ENCODE data around the gene DIP2C.
"Not testable (repeated sequence)": the region's sequence is repeated elsewhere in the genome, so short reads cannot be mapped to it uniquely, and the experiment has no call there.

DIP2C gene

GRCh38 chr10:427761-428519, 261.5 kb downstream of the DIP2C start:
- DNase-seq: no peak

GRCh38 chr10:425365-425764, 264.1 kb downstream of the DIP2C start:
- DNase-seq: not testable (repeated sequence)

GRCh38 chr10:424724-425123, 264.7 kb downstream of the DIP2C start:
- not testable (repeated sequence) for DNase-seq

GRCh38 chr10:423178-423577, 266.3 kb downstream of the DIP2C start:
- DNase-seq: no peak

GRCh38 chr10:422675-423074, 266.8 kb downstream of the DIP2C start:
- no peak for DNase-seq

GRCh38 chr10:422241-422640, 267.2 kb downstream of the DIP2C start:
- DNase-seq: no peak

GRCh38 chr10:421170-421569, 268.3 kb downstream of the DIP2C start:
- no peak for DNase-seq

GRCh38 chr10:420154-421121, 269.0 kb downstream of the DIP2C start:
- no peak for DNase-seq

GRCh38 chr10:418894-419293, 270.6 kb downstream of the DIP2C start:
- DNase-seq: no peak

GRCh38 chr10:418226-418625, 271.2 kb downstream of the DIP2C start:
- no peak for DNase-seq

- no peak for DNase-seq
These were observed 273.4 kb downstream of the DIP2C start for GRCh38 chr10:416091-416515.

GRCh38 chr10:413662-414071, 275.8 kb downstream of the DIP2C start:
- DNase-seq: no peak

GRCh38 chr10:412109-412508, 277.4 kb downstream of the DIP2C start:
- DNase-seq: no peak

GRCh38 chr10:411603-412002, 277.9 kb downstream of the DIP2C start:
- DNase-seq: no peak

GRCh38 chr10:409408-410040, 279.9 kb downstream of the DIP2C start:
- no peak for DNase-seq

GRCh38 chr10:408236-408635, 281.2 kb downstream of the DIP2C start:
- DNase-seq: no peak

- DNase-seq: no peak
These were observed 282.5 kb downstream of the DIP2C start for GRCh38 chr10:406976-407375.

- no peak for DNase-seq
These were observed 283.8 kb downstream of the DIP2C start for GRCh38 chr10:405648-406047.

GRCh38 chr10:404991-405390, 284.5 kb downstream of the DIP2C start:
- no peak for DNase-seq

- no peak for DNase-seq
These were observed 285.1 kb downstream of the DIP2C start for GRCh38 chr10:404346-404745.

- no peak for DNase-seq
These were observed 290.5 kb downstream of the DIP2C start for GRCh38 chr10:398954-399353.

GRCh38 chr10:397321-398068, 292.0 kb downstream of the DIP2C start:
- no peak for DNase-seq

All from T-helper 1 cell (primary cell).